HG02973 (cell line): ENCODE measurements around the gene PLCXD1.
"Not testable (repeated sequence)": the region's sequence is repeated elsewhere in the genome, so short reads cannot be mapped to it uniquely, and the experiment has no call there.

Experiments
- ATAC-seq: cut with Tn5 transposase; IDR thresholded peaks from one replicate; pipeline ENCODE4 v1.9.1; 2021; ENCODE audit warnings: moderate library complexity; ENCODE audit not compliant: unreplicated experiment

Gene PLCXD1

GRCh38 chrX:316351-317325, 35.5 kb downstream of the PLCXD1 start:
- ATAC-seq = no peak

- ATAC-seq = no peak
Measured at GRCh38 chrX:317424-318067, 36.4 kb downstream of the PLCXD1 start.

- peak; percentile 62 for ATAC-seq
Measured at GRCh38 chrX:318068-318738, 37.0 kb downstream of the PLCXD1 start.

- ATAC-seq = peak; percentile 74
Measured at GRCh38 chrX:318739-319578, 37.8 kb downstream of the PLCXD1 start, which contains the start of gene GTPBP6. TSS of gene GTPBP6 (minus strand) at chrX:318796. CDS start at chrX:318787, 9 bp downstream.

- ATAC-seq = no peak
Measured at GRCh38 chrX:319579-320125, 38.5 kb downstream of the PLCXD1 start.

- ATAC-seq = no peak
Measured at GRCh38 chrX:320126-320783, 39.1 kb downstream of the PLCXD1 start.

GRCh38 chrX:323721-324628, 42.8 kb downstream of the PLCXD1 start:
- ATAC-seq = no peak

GRCh38 chrX:324664-325063, 43.5 kb downstream of the PLCXD1 start:
- ATAC-seq = not testable (repeated sequence)

- ATAC-seq = no peak
Measured at GRCh38 chrX:327660-328126, 46.5 kb downstream of the PLCXD1 start.

GRCh38 chrX:329291-329910, 48.2 kb downstream of the PLCXD1 start:
- ATAC-seq = no peak

GRCh38 chrX:330141-330725, 49.1 kb downstream of the PLCXD1 start:
- not testable (repeated sequence) for ATAC-seq

GRCh38 chrX:330726-331150, 49.6 kb downstream of the PLCXD1 start:
- no peak for ATAC-seq

- no peak for ATAC-seq
Measured at GRCh38 chrX:331151-331824, 50.1 kb downstream of the PLCXD1 start.

- ATAC-seq = no peak
Measured at GRCh38 chrX:331825-332495, 50.8 kb downstream of the PLCXD1 start.

- ATAC-seq = no peak
Measured at GRCh38 chrX:332496-332860, 51.3 kb downstream of the PLCXD1 start.

- no peak for ATAC-seq
Measured at GRCh38 chrX:332916-333610, 51.9 kb downstream of the PLCXD1 start.
